Chondrocyte (in vitro differentiated cells): ENCODE measurements around the gene DLG2. TPM values are rescaled to one million over a fixed set of nuclear protein-coding genes. Genes with fewer than 3 reads are reported as not detected.

Source experiments
- DNase-seq: peaks from one replicate; pipeline ENCODE4 v3.0.0; 2021; ENCODE audit warnings: mixed read lengths, low spot score
- H3K27ac Mint-ChIP-seq: one replicate; pipeline ENCODE4 v1.8.0; 2021; ENCODE audit warnings: mild to moderate bottlenecking, moderate library complexity, mixed read lengths; ENCODE audit not compliant: unreplicated experiment
- H3K27me3 Mint-ChIP-seq: 2 replicates; pipeline ENCODE4 v1.8.0; 2021; ENCODE audit warnings: low read depth, mixed read lengths
- H3K36me3 Mint-ChIP-seq: 2 replicates; pipeline ENCODE4 v1.8.0; 2021; ENCODE audit warnings: low read depth, mixed read lengths
- H3K4me1 Mint-ChIP-seq: 2 replicates; pipeline ENCODE4 v1.8.0; 2021; ENCODE audit warnings: low read depth, mild to moderate bottlenecking, mixed read lengths
- H3K4me3 Mint-ChIP-seq: one replicate; pipeline ENCODE4 v1.8.0; 2021; ENCODE audit warnings: mild to moderate bottlenecking, moderate library complexity, mixed read lengths; ENCODE audit not compliant: unreplicated experiment
- H3K9me3 Mint-ChIP-seq: 2 replicates; pipeline ENCODE4 v1.8.0; 2021; ENCODE audit warnings: low read depth, mixed read lengths
- CTCF ChIP-seq: fragments of 200-600 bp; sonication (generic); IDR thresholded peaks from 2 replicates; pipeline ENCODE4 v1.5.0; 2021; ENCODE audit warnings: antibody characterized with exemption, mild to moderate bottlenecking, moderate library complexity
- total RNA-seq: library from RNA; stranded (reverse); gene quantifications from 3 replicates; pipeline ENCODE4 v1.2.1, GENCODE V29; 2021

Gene DLG2
- total RNA-seq, 1 donor from 2014 or later: 1.3 TPM

GRCh38 chr11:83782329-83782728 lies 1844.8 kb downstream of the DLG2 start:
- Mint-ChIP-seq H3K4me1 (no peaks in the 10 kb centered on the region), H3K27ac (no peak overlapping the region), H3K9me3 (no peaks in the 10 kb centered on the region), H3K36me3 (no peaks in the 10 kb centered on the region), H3K4me3 (no peak overlapping the region), H3K27me3 (peaks cover 22% of the 10 kb centered on the region)
- TF ChIP-seq CTCF: no peak
- no peak for DNase-seq

- H3K4me1 Mint-ChIP-seq: no peaks in the 10 kb centered on the region
- no peak overlapping the region for H3K4me3 Mint-ChIP-seq
- no peak for DNase-seq
Observed at GRCh38 chr11:83779876-83780275, 1847.3 kb downstream of the DLG2 start.

GRCh38 chr11:83778596-83778995 lies 1848.5 kb downstream of the DLG2 start:
- no peak overlapping the region for H3K4me3 Mint-ChIP-seq
- H3K36me3 Mint-ChIP-seq: no peaks in the 10 kb centered on the region
- no peaks in the 10 kb centered on the region for H3K4me1 Mint-ChIP-seq
- H3K27me3 Mint-ChIP-seq: peaks cover 27% of the 10 kb centered on the region
- no peak overlapping the region for H3K27ac Mint-ChIP-seq
- no peak for TF ChIP-seq CTCF
- no peaks in the 10 kb centered on the region for H3K9me3 Mint-ChIP-seq
- no peak for DNase-seq

More at GRCh38 chr11:83779876-83780275, 1847.3 kb downstream of the DLG2 start:
- H3K27ac Mint-ChIP-seq: no peak overlapping the region
- TF ChIP-seq CTCF: no peak
- no peaks in the 10 kb centered on the region for H3K36me3 Mint-ChIP-seq
- no peaks in the 10 kb centered on the region for H3K9me3 Mint-ChIP-seq
- peaks cover 29% of the 10 kb centered on the region for H3K27me3 Mint-ChIP-seq

DNA sequence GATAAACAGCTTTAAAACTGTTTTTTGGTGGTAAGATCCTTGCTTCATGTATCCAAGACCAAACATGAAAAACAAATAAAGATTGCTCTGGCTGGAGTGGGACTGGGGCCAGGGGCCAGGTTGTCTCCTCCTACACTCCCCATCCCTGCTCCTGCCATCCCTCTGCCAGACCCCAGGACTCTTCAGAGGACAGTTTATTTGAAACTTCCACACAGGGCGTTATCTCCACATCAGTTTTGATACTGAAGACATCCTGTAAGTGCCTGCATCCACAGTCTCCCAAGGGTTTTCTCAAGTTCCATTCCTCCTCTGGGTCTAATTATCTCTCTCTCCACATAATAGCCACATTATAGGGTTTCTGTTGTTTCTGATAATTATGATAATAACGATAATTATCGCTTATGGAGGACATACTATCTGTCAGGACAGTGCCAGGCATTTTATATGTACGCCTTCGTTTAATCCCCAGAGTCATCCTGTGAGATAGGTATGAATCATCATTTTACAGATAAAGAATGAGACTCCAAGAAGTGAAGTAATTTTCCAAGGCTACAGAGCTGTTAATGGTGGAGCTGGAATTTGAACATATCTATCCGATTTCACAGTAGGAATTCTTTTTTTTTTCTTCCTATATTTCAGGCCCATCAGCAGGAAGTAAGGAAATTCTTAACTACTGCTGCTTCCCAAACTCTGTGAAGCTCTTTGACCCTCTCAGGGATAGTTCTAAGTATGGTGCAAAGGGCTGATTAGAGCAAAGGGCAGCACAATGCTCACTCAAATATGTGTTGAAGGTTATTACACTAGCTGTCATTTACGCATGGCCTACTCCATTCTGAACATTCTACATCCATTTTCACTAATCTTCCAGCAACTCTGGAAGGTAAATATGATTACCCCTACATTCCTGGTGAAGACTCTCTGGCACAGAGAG lies 1852.9 kb downstream of the DLG2 start:
- peaks cover 1% of the 10 kb centered on the region for H3K36me3 Mint-ChIP-seq
- no peak overlapping the region for H3K27ac Mint-ChIP-seq
- no peaks in the 10 kb centered on the region for H3K9me3 Mint-ChIP-seq
- peaks cover 26% of the 10 kb centered on the region for H3K27me3 Mint-ChIP-seq
- no peak overlapping the region for H3K4me3 Mint-ChIP-seq
- no peak for TF ChIP-seq CTCF
- no peaks in the 10 kb centered on the region for H3K4me1 Mint-ChIP-seq
- no peak for DNase-seq

- Mint-ChIP-seq H3K4me1 (no peaks in the 10 kb centered on the region), H3K4me3 (no peak overlapping the region), H3K27me3 (peaks cover 18% of the 10 kb centered on the region), H3K36me3 (peaks cover 1% of the 10 kb centered on the region), H3K9me3 (no peaks in the 10 kb centered on the region), H3K27ac (no peak overlapping the region)
- no peak for TF ChIP-seq CTCF
- no peak for DNase-seq
Observed at GRCh38 chr11:83768489-83768888, 1858.7 kb downstream of the DLG2 start.
